ENCODE results near the gene LSM10. TPM values are rescaled to one million over a fixed set of nuclear protein-coding genes. Genes with fewer than 3 reads are reported as not detected.

LSM10 gene
- total RNA-seq, 4 donors from 2014 or later: 21.0 to 32.2 (median 27.0) TPM

DNA sequence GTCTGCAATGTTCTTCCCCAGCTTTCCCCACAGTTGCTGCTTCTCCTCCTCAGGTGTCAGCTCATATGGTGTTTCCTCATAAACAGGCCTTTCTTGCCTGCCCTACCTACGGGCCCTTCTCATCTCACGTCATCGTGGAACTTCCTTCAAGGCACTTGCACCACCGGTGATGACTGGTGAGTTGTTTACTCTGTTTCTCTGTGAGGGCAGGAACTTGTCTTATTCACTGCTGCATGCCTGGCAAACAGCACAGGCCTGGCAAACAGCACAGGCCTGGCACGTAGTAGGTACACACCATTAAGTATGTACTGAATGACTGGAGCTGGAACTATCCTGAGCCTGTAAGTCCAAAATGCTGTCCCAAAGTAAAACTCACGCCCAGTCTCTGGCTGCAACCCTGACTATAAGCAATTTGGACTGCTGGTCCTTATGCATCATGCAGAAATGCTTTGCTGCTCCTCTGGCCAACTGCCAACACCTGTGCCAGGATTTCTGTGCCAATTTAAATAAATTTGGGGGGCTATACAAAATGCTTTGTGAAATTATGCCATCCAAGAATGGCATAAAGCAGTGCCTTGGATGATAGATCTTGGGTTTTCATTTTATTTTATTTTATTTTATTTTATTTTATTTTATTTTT, 37.7 kb downstream of the LSM10 start:
- TF ChIP-seq, protein P1, sequence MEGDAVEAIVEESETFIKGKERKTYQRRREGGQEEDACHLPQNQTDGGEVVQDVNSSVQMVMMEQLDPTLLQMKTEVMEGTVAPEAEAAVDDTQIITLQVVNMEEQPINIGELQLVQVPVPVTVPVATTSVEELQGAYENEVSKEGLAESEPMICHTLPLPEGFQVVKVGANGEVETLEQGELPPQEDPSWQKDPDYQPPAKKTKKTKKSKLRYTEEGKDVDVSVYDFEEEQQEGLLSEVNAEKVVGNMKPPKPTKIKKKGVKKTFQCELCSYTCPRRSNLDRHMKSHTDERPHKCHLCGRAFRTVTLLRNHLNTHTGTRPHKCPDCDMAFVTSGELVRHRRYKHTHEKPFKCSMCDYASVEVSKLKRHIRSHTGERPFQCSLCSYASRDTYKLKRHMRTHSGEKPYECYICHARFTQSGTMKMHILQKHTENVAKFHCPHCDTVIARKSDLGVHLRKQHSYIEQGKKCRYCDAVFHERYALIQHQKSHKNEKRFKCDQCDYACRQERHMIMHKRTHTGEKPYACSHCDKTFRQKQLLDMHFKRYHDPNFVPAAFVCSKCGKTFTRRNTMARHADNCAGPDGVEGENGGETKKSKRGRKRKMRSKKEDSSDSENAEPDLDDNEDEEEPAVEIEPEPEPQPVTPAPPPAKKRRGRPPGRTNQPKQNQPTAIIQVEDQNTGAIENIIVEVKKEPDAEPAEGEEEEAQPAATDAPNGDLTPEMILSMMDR (IDR thresholded peaks at IDR 0.05): no peak
- TF ChIP-seq POLR2A (IDR thresholded peaks at IDR 0.05): no peak
- no peak overlapping the region for H3K4me3 ChIP-seq (ENCODE audit: low read depth, poor library complexity, severe bottlenecking)
- 69 to 76% methylated on average over 6 of the region's 6 CpGs for WGBS, 2 donors
- intact Hi-C loops (cut with DNase I; ENCODE audit: low total_unique reads): no loop called here
- DNase-seq (ENCODE audit: low spot score in 2 of 2): no peak

DNA sequence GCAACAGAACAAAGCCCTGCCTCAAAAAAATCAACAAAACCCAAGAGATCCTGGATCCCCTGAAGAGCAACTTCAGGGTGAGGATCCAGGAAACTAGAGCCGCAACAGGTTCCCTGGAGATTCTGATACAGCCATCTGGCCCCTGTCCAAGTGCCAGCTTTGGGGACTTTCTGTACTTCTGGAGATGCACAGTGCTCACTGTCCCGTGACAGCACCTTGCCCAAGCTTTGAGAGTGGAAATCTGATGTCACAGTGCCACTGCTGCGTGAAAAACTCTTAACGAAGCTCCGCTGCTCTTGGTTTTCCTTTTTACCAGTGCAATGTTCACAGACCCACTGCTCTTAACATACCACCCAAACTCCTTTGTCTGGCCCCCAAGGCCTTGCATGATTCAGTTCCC, 38.3 kb downstream of the LSM10 start:
- no peak overlapping the region for H3K4me3 ChIP-seq (ENCODE audit: low read depth, poor library complexity, severe bottlenecking)
- WGBS, 2 donors: 92 to 94% methylated on average over 5 of the region's 5 CpGs
- DNase-seq (ENCODE audit: low spot score in 2 of 2): no peak
- no peak for TF ChIP-seq POLR2A (IDR thresholded peaks at IDR 0.05)
- TF ChIP-seq, protein P1 (IDR thresholded peaks at IDR 0.05): no peak
- intact Hi-C loops (cut with DNase I; ENCODE audit: low total_unique reads): no loop called here

DNA sequence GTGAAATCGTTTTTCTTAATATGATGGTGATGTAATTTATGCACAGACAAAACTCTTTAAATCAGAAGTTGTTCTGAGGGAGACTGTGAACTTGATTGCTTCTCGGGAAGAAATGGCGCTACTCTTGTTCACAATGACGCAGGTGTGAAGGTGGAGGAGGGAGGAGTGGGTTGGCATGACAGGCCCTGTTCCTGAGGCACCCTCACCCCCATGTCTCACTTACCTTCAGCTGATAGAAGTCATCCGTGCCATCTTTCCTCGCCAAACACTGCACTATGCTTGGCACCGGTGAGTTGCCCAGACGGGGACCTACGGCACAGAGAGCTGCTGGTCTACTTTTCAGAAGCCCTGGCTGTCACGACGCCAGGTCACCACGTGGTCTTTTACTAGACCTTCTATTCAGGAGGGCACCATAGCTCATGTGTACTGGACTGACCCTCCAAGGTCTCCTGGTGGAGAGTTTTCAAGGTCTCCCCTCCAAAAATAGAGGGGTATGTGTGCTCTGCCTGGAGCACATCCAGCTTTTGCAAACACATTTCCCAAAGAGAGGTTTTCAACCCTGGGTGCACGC, 39.1 kb downstream of the LSM10 start:
- no peak for TF ChIP-seq POLR2A (IDR thresholded peaks at IDR 0.05)
- TF ChIP-seq, protein P1 (IDR thresholded peaks at IDR 0.05): no peak
- intact Hi-C loops (cut with DNase I; ENCODE audit: low total_unique reads): no loop called here
- H3K4me3 ChIP-seq (ENCODE audit: low read depth, poor library complexity, severe bottlenecking): no peak overlapping the region
- WGBS, 2 donors: 90 to 93% methylated on average over 13 of the region's 13 CpGs
- DNase-seq (ENCODE audit: low spot score in 2 of 2): no peak

DNA sequence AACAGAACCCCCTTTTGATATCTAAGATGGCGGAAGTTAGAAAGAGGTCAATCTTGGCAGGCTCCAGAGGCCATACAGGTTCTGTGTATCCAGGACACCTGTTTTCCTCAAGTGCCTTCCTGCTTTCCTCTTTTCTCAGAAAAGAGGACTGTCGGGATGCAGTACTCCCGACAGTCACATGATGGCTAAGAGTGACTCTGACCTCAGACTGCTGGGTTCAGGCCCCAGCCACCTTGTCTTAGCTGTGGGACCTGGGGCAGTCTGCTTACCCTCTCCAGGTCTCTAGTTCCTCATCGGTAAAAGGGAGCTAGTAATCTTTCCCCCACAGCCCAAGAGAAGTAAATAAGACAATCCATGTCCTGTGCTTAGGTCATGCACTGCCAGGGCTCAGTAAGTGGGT, 41.9 kb downstream of the LSM10 start:
- TF ChIP-seq, protein P1 (IDR thresholded peaks at IDR 0.05): no peak
- TF ChIP-seq POLR2A (IDR thresholded peaks at IDR 0.05): no peak
- intact Hi-C loops (cut with DNase I; ENCODE audit: low total_unique reads): no loop called here
- no peak for DNase-seq (ENCODE audit: low spot score in 2 of 2)
- 79 to 87% methylated on average over 4 of the region's 4 CpGs for WGBS, 2 donors
- H3K4me3 ChIP-seq (ENCODE audit: low read depth, poor library complexity, severe bottlenecking): no peak overlapping the region

DNA sequence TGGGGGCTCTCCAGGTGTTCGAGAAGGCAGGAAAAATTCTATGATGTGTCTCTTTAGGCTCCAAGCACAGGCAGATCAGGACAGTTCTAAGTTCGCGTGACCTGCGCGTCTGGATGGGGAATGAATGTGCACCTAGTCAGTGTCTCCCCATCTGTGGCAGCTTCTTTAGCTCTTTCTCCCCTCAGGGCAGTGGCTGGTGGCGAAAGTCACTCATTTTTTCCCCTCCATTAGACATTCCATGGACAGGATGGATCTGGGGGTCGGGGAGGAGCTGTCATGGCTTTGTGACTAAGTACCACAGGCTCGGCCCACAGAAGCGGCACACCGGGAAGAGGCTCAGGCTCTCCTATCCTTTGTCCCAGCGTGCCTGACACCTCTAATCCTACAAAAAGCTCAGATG, 43.2 kb downstream of the LSM10 start:
- no peak for TF ChIP-seq POLR2A (IDR thresholded peaks at IDR 0.05)
- TF ChIP-seq, protein P1 (IDR thresholded peaks at IDR 0.05): no peak
- intact Hi-C loops (cut with DNase I; ENCODE audit: low total_unique reads): no loop called here
- H3K4me3 ChIP-seq (ENCODE audit: low read depth, poor library complexity, severe bottlenecking): no peak overlapping the region
- no peak for DNase-seq (ENCODE audit: low spot score in 2 of 2)
- WGBS, 2 donors: 93 to 95% methylated on average over 11 of the region's 11 CpGs

All from lower leg skin (tissue), 4 donors.